ENCODE results near the gene WBP2. TPM values are rescaled to one million over a fixed set of nuclear protein-coding genes. Genes with fewer than 3 reads are reported as not detected.
A peak's percentile ranks its signal among the peaks of the same experiment; 100 is the strongest.

The WBP2 gene
- total and polyA plus RNA-seq, 2 experiments from 2014 or later: 61.3 to 160 TPM

- H3K27me3 ChIP-seq: no peaks in the 10 kb centered on the region
- no peaks in the 10 kb centered on the region for H3K9me3 ChIP-seq (ENCODE audit: low read depth)
- H3K4me3 ChIP-seq: no peak overlapping the region
- H3K36me3 ChIP-seq: peaks cover 10% of the 10 kb centered on the region
- no peak for TF ChIP-seq CTCF (IDR thresholded peaks at IDR 0.05; ENCODE audit: low read depth, low read length)
- H3K4me1 ChIP-seq (ENCODE audit: low read depth): peaks cover 6% of the 10 kb centered on the region
- DNase-seq (ENCODE audit: low read depth in 1 of 2, low spot score in 1 of 2): no peak
- H3K27ac ChIP-seq: peak overlapping the region; percentile 82
Measured at GRCh38 chr17:75825748-75826370, 29.3 kb downstream of the WBP2 start.

DNA sequence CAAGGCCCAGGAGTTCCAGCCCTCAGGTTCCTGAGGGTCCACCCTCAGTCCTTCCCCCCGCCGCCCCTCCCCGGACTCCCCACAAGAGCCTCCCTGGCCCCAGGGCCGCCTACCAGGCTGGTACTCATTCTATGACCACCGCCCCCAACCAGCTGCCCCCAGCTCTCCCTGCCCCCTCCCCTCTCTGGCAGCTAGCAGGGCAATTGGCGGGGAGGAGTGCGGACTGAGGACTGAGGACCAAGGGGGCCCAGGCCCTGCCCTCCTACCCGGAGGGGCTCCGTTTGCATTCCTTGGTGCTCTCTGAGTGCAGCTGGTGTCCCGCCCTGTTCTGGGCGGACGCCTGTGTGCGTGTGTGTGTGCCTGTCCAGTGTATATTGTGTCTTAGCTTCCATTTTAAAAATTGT, 30.0 kb downstream of the WBP2 start:
- Histone ChIP-seq H3K4me3 (no peak overlapping the region), H3K36me3 (peaks cover 17% of the 10 kb centered on the region), H3K9me3 (ENCODE audit: low read depth) (no peaks in the 10 kb centered on the region), H3K27me3 (no peaks in the 10 kb centered on the region), H3K4me1 (ENCODE audit: low read depth) (peaks cover 6% of the 10 kb centered on the region), H3K27ac (peak overlapping the region; percentile 82)
- DNase-seq (ENCODE audit: low read depth in 1 of 2, low spot score in 1 of 2): no peak
- no peak for TF ChIP-seq CTCF (IDR thresholded peaks at IDR 0.05; ENCODE audit: low read depth, low read length)

- peaks cover 6% of the 10 kb centered on the region for H3K4me1 ChIP-seq (ENCODE audit: low read depth)
- TF ChIP-seq CTCF (IDR thresholded peaks at IDR 0.05; ENCODE audit: low read depth, low read length): no peak
- H3K9me3 ChIP-seq (ENCODE audit: low read depth): no peaks in the 10 kb centered on the region
- H3K4me3 ChIP-seq: no peak overlapping the region
- H3K36me3 ChIP-seq: peaks cover 22% of the 10 kb centered on the region
- peak overlapping the region; percentile 82 for H3K27ac ChIP-seq
- DNase-seq (ENCODE audit: low read depth in 1 of 2, low spot score in 1 of 2): no peak
- no peaks in the 10 kb centered on the region for H3K27me3 ChIP-seq
Measured at GRCh38 chr17:75824666-75825065, 30.5 kb downstream of the WBP2 start.

- no peaks in the 10 kb centered on the region for H3K9me3 ChIP-seq (ENCODE audit: low read depth)
- H3K36me3 ChIP-seq: peaks cover 27% of the 10 kb centered on the region
- H3K4me1 ChIP-seq (ENCODE audit: low read depth): peaks cover 6% of the 10 kb centered on the region
- TF ChIP-seq CTCF (IDR thresholded peaks at IDR 0.05; ENCODE audit: low read depth, low read length): no peak
- H3K27me3 ChIP-seq: no peaks in the 10 kb centered on the region
- DNase-seq (ENCODE audit: low read depth in 1 of 2, low spot score in 1 of 2): no peak
- H3K27ac ChIP-seq: peak overlapping the region; percentile 82
- no peak overlapping the region for H3K4me3 ChIP-seq
Measured at GRCh38 chr17:75824050-75824552, 31.0 kb downstream of the WBP2 start.

GRCh38 chr17:75823257-75824041, 31.7 kb downstream of the WBP2 start:
- peaks cover 34% of the 10 kb centered on the region for H3K36me3 ChIP-seq
- H3K27ac ChIP-seq: peak overlapping the region; percentile 82
- H3K4me3 ChIP-seq: no peak overlapping the region
- TF ChIP-seq CTCF (IDR thresholded peaks at IDR 0.05; ENCODE audit: low read depth, low read length): no peak
- DNase-seq (ENCODE audit: low read depth in 1 of 2, low spot score in 1 of 2): no peak
- H3K9me3 ChIP-seq (ENCODE audit: low read depth): no peaks in the 10 kb centered on the region
- H3K27me3 ChIP-seq: no peaks in the 10 kb centered on the region
- peaks cover 6% of the 10 kb centered on the region for H3K4me1 ChIP-seq (ENCODE audit: low read depth)
